Lung (tissue), 12 donors: Measurements from ENCODE around the gene SDK1. TPM values are rescaled to one million over a fixed set of nuclear protein-coding genes. Genes with fewer than 3 reads are reported as not detected.

Experiments
- ATAC-seq: fragments of 200-7000 bp; cut with Tn5 transposase; one replicate; pipeline ENCODE4 v1.9.1; 2020; ENCODE audit warnings: moderate number of reproducible peaks; ENCODE audit not compliant: insufficient read depth, low FRiP score
- DNase-seq, 3 donors: peaks; one replicate each; pipeline ENCODE4 v3.0.0-alpha.2; 2013 to 2017
- H3K27ac ChIP-seq, 2 donors: one replicate each; pipeline ENCODE4 v1.5.1; 2013; ENCODE audit warnings: mild to moderate bottlenecking in 2 of 2, moderate library complexity in 2 of 2, control low read depth in 1 of 2, inconsistent platforms in 1 of 2, low read depth in 1 of 2, low read length in 1 of 2
- H3K27me3 ChIP-seq, 3 donors: one replicate each; pipeline ENCODE4 v1.5.1; 2013; ENCODE audit warnings: low read length in 2 of 3; ENCODE audit not compliant: control insufficient read depth in 3 of 3, insufficient read depth in 3 of 3
- H3K36me3 ChIP-seq, 4 donors: one replicate each; pipeline ENCODE4 v1.5.1; 2013; ENCODE audit warnings: low read length in 4 of 4, mild to moderate bottlenecking in 1 of 4, moderate library complexity in 1 of 4; ENCODE audit not compliant: control insufficient read depth in 4 of 4, insufficient read depth in 4 of 4
- H3K4me1 ChIP-seq, 5 donors: one replicate each; pipeline ENCODE4 v1.5.1; 2013; ENCODE audit warnings: low read length in 5 of 5, mild to moderate bottlenecking in 2 of 5, moderate library complexity in 1 of 5; ENCODE audit not compliant: control insufficient read depth in 5 of 5, insufficient read depth in 5 of 5
- H3K4me3 ChIP-seq: one replicate; pipeline ENCODE4 v1.5.1; 2013; ENCODE audit warnings: mild to moderate bottlenecking, control low read depth, moderate library complexity
- H3K9ac ChIP-seq, 2 donors: one replicate each; pipeline ENCODE4 v1.5.1; 2013; ENCODE audit warnings: low read length in 2 of 2, control low read depth in 1 of 2; ENCODE audit not compliant: insufficient read depth in 1 of 2
- H3K9me3 ChIP-seq, 4 donors: one replicate each; pipeline ENCODE4 v1.5.1; 2013; ENCODE audit warnings: low read length in 3 of 4, mild to moderate bottlenecking in 1 of 4, moderate library complexity in 1 of 4; ENCODE audit not compliant: control insufficient read depth in 4 of 4, insufficient read depth in 3 of 4
- WGBS, 2 donors: extraction: QIAGEN DNeasy Blood & Tissue Kit; methylation state at CpG; one replicate each; pipeline ENCODE4 v1.1.7; 2013; 5-methylcytosine and 5-hydroxymethylcytosine counted together
- polyA plus RNA-seq, 2 donors: library from polyadenylated mRNA; stranded (reverse); fragments of 200-250 nt; gene quantifications; one replicate each; pipeline ENCODE4 v1.2.1, GENCODE V29; 2013
- total RNA-seq, 2 donors: library from RNA; depleted of rRNA in 1 of 2; stranded (reverse); fragments of >200 nt in 1 of 2; gene quantifications; one replicate each; pipeline ENCODE4 v1.2.1, GENCODE V29; 2014 to 2021
- TF ChIP-seq, protein P1 (sequence below): IDR thresholded peaks from 2 replicates; pipeline ENCODE4 v1.5.1; 2012; ENCODE audit warnings: mild to moderate bottlenecking; ENCODE audit errors: control extremely low read depth, extremely low read depth
- donor health status: control.
- donor health status: control.
- donor health status: Bipolar disorder and iron deficiency.
- donor health status: healthy.
- donor health status: DM: yes; HTN: yes; CAD: no.

The SDK1 gene
- total and polyA plus RNA-seq, 4 donors = 3.7 to 30.1 (median 12.7) TPM

DNA sequence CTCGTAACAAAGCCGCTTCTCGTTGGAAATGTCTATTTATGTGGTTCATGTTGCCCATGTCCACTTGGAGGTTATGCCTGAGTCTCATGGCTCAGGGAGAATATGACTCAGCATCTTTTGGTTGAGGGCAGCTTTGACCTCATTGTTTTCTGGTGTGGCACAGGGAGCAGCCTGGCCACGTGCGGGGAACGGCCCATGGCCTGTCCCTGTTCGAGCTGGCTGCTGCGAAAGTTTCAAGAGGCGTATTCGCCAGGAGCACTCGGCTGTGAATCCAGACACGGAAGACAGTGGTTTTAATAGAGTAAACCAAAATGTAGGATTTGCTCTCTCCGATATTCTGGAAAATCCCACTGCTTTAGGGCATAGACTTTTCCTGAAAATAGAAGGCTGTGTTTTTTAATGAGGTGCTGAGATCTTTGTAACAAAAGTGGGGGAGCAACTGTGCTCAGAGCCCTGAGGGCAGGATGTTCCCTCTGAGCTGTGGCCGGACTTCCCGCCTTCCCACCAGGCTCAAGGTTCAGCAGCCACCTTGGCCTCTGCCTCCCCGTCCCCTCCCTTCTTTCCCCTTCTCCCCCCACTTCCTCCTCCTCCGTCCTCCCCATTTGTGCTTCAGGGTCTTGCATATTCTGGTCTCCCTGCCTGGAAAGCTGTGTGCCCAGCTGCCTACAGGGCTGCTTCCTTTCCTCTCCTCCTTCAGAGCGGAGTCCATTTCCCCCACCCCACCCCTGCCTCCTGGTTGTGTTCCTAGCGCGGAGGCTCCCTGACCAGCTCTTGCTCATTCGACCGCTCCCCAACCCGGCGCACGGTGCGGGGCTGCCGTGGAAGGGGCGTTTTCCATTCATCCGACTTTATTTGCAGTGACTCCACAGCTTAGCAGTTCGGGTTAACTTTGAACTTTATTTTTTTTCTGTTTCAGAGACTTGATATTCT lies 642.0 kb downstream of the SDK1 start:
- H3K4me3 ChIP-seq = no peak overlapping the region

DNA sequence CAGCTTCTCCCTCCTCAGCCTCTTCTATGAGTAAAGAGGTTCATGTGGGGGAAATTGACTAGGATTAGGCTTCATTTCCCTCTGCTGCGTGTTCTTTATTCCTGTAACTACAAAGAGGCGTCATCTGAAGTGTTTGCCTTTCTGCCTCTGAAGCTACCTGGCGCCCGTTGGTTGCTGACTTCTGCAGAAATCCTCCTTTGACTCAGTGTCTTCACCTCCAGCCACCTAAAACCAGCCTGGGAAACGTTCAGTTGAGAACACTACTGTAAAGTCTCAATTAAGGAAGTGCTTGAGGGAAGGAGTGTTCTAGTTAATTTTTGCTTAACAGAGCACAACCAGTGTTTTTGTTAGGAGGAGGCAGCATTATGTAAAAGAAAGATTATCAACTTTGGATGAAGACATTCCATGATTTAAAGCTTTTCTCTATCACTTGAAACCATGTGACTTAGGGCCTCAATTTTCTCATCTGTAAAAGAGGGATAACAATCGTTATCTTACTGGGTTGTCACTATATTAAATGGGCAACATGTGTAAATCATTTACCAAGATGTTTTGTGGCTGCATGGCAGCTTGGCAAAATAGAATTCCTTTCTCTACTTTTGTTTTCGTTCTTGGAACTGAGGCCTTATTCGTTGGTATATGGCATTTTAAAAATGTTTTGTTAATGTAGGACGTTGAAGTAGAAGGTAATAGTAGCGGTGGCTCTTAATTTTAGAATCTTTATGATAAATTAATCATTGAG lies 642.9 kb downstream of the SDK1 start:
- Histone ChIP-seq H3K4me1 (peaks cover 0 to 33% (median 14%) of the 10 kb centered on the region in 5 donors), H3K9me3 (peaks cover 0 to 6% (median 0%) of the 10 kb centered on the region in 4 donors), H3K36me3 (no peaks in the 10 kb centered on the region), H3K27me3 (no peaks in the 10 kb centered on the region), H3K27ac (no peak overlapping the region), H3K4me3 (no peak overlapping the region), H3K9ac (peak overlapping the region in 1 of 2 donors; percentile 43)
- DNase-seq = peak in 2 of 3 donors; percentile 28 to 55
- 65 to 73% methylated on average over 10 of the region's 10 CpGs for WGBS, 2 donors
- TF ChIP-seq, protein P1, sequence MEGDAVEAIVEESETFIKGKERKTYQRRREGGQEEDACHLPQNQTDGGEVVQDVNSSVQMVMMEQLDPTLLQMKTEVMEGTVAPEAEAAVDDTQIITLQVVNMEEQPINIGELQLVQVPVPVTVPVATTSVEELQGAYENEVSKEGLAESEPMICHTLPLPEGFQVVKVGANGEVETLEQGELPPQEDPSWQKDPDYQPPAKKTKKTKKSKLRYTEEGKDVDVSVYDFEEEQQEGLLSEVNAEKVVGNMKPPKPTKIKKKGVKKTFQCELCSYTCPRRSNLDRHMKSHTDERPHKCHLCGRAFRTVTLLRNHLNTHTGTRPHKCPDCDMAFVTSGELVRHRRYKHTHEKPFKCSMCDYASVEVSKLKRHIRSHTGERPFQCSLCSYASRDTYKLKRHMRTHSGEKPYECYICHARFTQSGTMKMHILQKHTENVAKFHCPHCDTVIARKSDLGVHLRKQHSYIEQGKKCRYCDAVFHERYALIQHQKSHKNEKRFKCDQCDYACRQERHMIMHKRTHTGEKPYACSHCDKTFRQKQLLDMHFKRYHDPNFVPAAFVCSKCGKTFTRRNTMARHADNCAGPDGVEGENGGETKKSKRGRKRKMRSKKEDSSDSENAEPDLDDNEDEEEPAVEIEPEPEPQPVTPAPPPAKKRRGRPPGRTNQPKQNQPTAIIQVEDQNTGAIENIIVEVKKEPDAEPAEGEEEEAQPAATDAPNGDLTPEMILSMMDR = no peak
- ATAC-seq = peak; percentile 32

More for the DNA sequence above, 642.0 kb downstream of the SDK1 start:
- Histone ChIP-seq H3K9ac (peak overlapping the region; percentile 43 to 56), H3K27ac (peak overlapping the region in 1 of 2 donors; percentile 2), H3K9me3 (peaks cover 0 to 3% (median 0%) of the 10 kb centered on the region in 4 donors), H3K27me3 (no peaks in the 10 kb centered on the region), H3K4me1 (peaks cover 0 to 25% (median 10%) of the 10 kb centered on the region in 5 donors), H3K36me3 (no peaks in the 10 kb centered on the region)
- TF ChIP-seq, protein P1 = no peak
- peak; percentile 40 to 61 (median 55) for DNase-seq
- 67 to 78% methylated on average over 29 to 30 of the region's 30 CpGs for WGBS, 2 donors
- ATAC-seq = no peak

DNA sequence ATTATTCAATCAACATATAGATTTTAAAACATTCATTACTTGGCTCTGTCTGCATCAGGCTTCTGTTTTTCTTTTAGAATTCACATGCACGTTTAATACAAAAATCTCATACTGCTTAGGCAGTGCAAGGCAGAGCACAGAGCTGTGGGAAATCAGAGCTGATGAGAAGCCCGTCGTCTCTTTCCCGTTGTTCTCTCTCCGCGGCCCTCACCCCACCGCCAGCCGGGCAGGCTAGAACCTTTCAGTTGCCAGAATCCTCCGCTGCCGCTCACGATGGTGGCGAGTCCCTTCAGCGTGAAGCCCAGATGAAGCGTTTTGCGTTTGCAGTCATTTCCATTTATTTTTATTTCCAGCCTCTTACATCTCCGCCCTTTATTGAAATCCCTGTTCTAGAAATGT lies 648.2 kb downstream of the SDK1 start:
- ATAC-seq (no peak), DNase-seq (peak in 2 of 3 donors; percentile 63 to 70)
- TF ChIP-seq, protein P1 = no peak
- Histone ChIP-seq H3K36me3 (peaks cover 0 to 8% (median 0%) of the 10 kb centered on the region in 4 donors), H3K4me3 (no peak overlapping the region), H3K9ac (peak overlapping the region in 1 of 2 donors; percentile 48), H3K27ac (peak overlapping the region in 1 of 2 donors; percentile 67), H3K9me3 (peaks cover 0 to 9% (median 0%) of the 10 kb centered on the region in 4 donors), H3K27me3 (no peaks in the 10 kb centered on the region), H3K4me1 (peaks cover 0 to 20% (median 4%) of the 10 kb centered on the region in 5 donors)
- 65 to 78% methylated on average over 16 of the region's 16 CpGs for WGBS, 2 donors
